HS-27A (cell line): ENCODE measurements around the gene DYRK2.
"Not testable (repeated sequence)": the region's sequence is repeated elsewhere in the genome, so short reads cannot be mapped to it uniquely, and the experiment has no call there.

Experiments
- DNase-seq: peaks from one replicate; pipeline ENCODE4 v3.0.0-alpha.2; 2012; ENCODE audit warnings: low read depth, missing footprints

DYRK2 gene

DNA sequence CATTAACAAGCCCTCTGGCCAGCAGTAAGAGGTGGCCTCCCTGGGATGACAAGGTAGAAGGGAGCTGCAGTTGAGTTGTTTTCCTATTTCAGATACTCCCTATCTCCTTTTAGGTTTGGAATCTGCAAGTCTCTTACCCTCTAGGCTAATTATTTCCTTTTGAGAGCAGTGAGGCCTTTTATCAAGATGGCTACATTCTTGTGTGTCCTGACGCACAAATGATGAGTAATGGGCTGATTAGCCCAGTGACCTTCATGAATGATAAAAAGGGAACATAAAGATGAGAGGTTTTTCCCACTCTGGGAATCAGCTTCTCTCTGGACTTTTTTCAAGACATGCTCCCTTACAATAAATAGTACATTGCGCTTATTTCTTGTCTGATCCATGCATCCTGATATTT lies 22.9 kb downstream of the DYRK2 start:
- DNase-seq: no peak

DNA sequence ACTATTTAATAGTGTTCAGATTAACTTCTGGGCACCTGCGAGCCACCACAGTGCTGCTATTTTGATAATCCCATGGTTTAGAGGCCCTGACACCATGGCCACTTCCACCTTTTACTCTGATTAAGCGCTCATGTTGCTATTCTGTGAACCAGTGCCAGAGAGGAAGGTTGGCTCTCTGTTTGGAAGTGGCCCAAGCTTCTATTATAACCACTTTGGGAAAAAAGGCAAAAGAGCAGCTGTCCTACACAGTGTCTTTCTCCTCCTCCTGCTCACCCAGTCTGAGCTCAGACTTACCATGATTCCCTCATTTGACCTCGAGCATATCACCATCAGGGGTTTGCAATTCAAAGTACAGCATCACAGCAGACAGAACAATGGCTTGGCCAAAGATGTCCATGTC lies 23.3 kb downstream of the DYRK2 start:
- DNase-seq: no peak

DNA sequence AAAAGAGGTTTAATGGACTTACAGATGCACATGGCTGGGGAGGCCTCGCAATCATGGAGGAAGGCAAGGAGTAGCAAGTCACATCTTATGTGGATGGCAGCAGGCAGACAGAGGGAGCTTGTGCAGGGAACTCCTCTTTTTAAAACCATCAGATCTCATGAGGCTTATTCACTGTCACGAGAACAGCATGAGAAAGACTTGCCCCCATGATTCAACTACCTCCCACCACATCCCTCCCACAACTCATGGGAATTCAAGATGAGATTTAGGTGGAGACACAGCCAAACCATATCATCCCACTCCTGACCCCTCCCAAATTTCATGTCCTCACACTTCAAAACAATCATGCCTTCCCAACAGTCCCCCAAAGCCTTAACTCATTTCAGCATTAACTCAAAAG lies 24.0 kb downstream of the DYRK2 start:
- not testable (repeated sequence) for DNase-seq

DNA sequence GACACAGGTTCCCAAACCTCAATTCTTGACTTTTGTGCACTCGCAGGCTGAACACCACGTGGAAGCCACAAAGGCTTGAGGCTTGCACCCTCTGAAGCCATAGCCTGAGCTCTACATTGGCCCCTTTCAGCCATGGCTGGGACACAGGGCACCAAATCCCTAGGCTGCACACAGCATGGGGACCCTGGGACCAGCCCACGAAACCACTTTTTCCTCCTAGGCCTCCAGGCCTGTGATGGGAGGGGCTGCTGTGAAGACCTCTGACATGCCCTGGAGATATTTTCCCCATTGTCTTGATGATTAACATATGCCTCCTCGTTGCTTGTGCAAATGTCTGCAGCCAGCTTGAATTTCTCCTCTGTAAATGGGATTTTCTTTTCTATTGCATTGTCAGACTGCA lies 25.0 kb downstream of the DYRK2 start:
- not testable (repeated sequence) for DNase-seq

DNA sequence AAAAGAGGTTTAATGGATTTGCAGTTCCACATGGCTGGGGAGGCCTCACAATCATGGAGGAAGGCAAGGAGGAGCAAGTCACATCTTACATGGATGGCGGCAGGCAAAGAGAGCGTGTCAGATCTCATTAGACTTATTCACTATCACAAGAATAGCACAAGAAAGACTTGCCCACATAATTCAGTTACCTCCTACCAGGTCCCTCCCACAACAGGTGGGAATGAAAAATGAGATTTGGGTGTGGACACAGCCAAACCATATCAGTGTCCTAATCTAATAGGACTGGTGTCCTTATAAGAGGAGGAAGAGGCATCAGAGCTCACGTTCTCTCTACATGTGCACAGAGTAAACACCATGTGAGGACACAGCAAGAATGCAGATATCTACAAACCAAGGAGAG lies 25.9 kb downstream of the DYRK2 start:
- DNase-seq: no peak

DNA sequence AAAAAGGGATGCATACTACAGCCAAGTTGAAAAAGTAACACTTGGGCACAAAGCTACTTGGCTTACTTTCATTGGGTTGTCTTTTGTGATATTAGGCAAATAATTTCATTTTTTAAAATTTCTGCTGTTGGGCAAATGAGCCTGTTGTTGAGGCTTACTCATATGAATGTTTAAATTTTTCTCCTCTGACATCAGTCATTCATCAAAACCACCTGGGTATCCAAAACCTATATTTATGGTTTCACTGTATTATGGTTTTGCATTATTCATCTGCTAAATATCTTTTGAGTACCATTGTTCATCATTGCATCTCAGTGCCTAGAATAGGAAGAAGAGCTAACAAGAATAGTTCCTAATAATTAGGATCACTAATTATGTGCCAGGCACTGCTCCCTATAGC lies 28.1 kb downstream of the DYRK2 start:
- no peak for DNase-seq

DNA sequence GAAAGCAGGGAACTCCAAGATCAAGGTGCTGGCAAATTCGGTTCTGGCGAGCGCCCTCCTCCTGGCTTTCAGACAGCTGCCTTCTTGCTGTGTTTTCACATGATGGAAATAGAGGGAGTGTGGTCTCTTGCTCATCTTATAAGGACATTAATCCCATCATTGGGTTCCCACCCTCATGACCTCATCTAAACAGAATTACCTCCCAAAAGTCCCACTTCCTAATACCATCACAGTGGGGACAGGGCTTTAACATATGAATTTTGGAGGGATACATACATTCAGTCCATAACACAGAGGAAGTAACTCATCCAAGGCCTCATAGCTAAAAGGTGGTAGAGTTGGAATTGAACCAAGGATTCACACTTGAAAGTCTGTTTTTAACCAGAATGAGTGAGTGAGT lies 28.6 kb downstream of the DYRK2 start:
- no peak for DNase-seq

DNA sequence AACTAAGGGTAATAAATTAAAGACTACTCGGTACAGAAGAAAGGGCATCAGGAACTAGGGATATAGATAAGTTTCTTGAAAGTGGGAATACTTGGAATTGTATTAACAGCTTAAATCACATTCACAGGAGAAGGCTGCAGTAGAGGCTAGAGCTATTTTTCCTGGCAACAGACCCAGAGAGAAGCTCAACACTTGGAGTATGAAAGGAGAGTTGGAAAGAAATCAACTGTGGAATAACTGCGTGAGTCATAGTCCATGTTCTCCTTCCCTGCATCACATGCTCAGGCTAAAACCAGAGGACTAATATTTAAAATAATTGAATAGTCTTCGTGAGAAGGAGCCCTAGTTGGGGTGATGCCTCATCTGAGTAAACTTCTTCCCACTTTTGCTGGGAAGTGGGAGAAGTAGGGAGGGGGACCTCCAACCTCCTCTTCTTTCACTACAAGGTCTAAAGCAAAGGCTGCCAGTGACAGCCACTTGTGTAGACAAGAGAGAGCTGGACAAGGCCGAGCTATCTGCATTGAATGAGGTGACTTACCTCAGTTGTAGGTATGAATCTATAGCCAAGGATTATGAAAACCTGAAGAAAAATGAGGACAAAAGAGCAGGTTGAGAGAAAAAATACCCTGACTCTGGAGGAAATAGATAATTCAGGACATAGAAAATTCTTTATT lies 32.7 kb downstream of the DYRK2 start:
- peak; percentile 77 for DNase-seq

DNA sequence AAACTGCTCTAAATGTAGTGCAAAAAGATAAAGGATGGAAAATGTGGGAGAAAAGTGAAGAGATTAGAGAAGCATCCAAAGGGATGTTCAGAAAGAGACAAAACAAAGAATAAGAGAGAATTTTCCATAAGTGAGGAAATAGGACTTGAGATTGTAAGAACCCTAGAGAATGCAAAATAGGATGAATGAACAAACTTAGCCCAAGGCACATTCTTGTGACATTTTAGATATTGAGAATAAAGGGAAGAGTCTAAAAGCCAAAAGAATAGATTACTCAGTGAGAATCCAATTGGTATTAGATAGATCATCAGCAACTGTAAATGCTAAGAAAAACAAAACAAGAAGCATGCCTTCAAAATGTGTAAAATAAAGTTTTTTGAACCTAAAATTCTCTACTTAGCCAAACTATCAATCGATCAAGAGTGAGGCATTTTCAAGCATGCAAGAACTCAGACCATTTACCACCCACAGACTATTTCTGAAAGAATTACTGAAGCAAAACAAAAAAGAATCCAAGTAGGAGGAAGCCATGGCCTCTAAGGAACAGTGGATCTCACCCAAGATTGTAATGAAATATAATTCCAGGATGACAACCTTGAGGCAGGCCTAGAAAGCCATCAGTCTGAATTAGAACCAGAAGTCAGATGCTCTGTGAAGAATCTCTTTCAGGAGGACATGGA lies 33.5 kb downstream of the DYRK2 start:
- DNase-seq: no peak

DNA sequence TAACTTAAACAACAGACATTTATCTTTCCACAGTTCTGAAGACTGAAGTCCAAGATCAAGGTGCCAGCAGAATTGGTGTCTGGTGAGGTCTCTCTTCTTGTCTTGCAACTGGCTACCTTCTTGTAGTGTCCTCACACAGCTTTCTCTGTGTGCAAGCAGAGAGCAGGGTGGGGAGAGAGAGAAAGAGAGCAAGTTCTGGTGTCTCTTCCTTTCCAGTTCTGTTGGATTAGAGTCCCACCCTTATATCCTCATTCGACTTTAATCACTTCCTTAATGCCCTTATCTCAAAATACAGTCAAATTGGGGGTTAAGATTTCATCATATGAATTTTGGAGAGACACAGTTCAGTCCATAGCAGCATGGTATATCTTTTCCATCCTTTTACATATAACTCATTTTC lies 40.8 kb downstream of the DYRK2 start:
- DNase-seq: no peak

DNA sequence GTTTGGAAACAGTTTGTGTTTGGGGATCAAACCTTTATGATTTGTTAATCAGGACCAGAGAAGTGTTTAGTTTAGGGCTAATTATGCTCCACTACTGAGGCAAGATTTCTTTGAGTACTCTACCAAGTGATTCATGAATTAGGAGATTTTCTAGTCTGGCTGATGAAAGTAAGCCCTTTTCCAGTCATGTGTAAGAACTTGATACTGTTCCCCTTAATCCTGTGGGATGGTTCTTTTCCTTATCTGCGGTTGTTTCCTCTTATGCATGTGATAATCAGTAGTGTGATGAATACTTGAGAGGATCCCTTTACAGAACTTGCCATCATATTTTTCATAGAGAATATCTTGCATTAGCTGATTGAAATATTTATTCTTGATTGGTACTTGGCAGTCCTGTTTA lies 42.1 kb downstream of the DYRK2 start:
- DNase-seq: no peak

DNA sequence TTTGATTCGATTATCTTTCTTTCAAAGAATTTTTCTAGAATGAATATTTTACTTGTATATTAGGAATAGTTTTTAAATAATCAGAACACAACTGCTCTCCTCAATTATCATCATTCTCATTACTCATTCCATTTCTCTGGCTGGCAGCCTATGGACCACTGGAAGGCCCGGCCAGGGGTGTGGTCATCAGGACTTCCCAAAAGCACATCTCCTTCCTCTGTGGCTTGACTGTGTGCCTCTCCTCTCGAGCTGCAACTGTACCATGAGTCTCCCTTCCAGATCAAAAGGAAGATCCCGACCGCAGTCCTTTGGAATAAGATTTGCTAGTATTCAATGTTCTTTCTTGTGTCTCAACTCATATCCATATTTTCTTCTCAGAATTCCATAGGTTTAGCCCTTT lies 42.7 kb downstream of the DYRK2 start:
- no peak for DNase-seq

DNA sequence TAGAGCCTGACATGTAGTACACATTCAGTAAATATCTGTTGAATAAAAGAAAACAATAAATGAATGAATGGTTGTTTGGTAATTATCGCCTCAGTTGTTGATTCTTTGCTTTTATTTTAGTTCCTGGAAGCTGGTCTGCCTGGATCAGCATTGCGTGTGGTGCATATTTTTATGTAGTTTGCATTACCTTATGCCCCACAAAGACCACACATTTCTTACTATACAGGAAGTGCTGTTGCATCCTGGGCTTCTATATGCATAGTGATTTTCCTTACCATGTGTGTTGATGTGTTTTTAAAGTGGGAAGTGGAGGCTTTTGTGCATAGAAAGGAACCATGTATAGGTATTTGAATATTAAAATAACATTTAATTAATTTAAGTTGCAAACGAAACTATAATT lies 43.6 kb downstream of the DYRK2 start:
- no peak for DNase-seq

DNA sequence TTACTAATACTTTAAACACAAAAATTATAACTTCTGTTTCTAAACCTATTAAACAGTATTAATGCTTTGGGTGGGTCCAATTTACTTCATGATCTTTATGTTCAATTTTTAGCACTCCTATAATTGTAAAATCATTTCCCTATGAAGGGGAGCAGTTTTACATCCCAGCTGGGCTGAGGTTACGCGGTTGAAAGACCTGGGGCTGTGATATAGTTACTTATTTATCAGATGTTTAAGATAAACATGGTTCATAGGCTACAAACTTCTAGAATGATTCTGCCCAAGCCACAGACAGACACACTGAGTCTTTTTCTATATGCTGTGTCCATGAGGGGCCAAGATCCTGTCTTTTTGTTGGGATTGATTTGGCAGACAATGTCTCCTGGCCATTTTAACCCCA lies 44.4 kb downstream of the DYRK2 start:
- no peak for DNase-seq

DNA sequence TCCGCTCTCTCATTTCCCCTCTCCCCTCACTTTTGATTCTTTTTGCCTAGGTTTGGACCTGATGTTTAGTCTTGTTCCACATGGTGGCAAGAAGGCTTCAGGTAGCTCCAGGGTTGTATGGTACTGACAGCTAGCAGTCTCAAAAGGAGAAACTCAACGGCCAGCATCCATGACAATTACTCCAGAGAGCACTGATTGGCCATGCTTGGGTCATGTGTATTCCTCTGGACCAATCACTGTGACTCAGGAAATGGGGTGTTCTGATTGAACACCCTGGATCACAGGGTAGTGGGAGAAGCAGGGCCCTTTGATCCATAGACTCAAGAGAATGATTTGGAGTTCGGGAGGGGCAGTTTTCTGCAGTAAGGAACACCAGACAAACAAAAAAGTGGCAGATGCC lies 45.3 kb downstream of the DYRK2 start:
- DNase-seq: no peak

DNA sequence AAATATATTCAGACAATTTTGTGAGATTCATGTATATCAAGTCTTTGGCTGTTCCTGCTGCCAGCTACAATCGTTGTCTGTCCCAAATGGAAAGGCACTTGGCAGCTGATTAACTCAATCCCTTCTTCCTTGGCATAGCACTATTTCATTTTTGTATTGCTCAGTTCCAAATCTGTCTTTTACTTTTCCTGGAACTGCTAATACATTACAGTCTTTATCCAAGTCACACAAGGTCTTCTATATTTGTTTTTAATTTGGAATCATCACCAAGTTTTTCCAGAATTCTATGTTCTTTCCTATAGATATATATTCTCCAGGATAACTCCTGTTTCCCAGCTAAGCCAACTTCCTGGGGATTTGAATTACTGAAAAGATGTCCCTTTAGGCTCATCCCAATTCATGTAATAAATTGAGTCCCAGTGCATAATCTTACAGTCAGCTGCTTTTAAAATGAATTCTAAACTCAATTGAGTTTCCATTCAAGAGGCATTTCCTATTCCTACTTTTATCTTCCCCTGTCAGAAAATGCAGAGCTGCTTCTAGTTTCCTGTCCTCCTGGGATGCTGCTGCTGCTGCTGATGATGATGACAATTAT lies 45.9 kb downstream of the DYRK2 start:
- DNase-seq: no peak

DNA sequence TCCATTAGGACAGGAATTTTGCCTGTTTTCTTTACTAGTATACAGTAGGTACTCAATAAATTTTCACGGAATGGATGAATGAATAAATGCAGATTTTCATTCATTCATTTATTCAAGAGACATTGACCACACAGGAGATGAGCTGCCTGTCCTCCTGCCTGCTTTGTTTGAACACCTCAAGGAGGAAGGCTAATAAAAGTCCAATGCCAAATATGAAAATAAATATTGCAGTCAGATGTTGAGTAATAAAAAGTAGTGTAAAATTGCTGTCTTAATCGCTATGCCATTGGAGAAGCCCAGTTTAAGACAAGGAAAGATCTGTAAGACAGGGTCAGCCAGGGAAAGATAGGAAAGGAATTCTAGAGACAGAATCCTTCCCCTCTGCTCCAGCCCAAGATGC lies 47.4 kb downstream of the DYRK2 start:
- DNase-seq: no peak

DNA sequence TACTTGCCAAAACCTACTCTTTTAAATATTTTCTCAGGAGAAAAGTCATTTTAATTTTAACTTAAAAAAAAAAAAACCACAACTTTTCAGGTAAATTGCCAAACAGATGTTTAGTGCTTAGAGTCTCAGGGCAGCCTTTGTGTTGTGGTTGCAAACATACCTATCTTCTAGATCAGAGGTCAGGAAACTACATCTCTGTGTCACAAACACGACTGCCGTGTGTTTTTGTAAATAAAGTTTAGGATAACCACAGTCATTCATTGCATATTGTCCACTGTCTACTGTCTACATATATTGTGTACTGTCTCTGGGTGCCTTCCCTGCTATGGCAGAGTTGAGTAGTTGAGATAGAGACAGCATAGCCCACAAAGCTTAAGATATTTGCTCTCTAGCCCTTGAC lies 48.9 kb downstream of the DYRK2 start:
- DNase-seq: no peak

DNA sequence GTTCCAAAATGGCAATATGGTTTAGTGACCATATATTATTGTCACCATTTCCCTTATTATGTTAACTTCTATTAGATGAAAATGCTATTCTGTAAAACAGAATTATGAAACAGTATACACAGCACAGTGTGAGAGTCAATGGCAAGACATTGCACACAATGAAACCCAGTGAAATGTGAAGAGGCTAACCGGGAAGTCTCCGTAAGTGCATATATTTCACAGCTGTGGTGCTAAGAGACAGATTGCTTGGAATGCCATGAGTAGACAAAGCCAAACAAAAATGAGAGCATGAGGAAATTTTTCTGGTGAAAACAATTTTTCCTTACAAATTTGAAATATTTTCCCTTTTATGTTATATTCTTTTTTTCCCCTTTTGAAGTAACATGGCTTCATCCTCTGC lies 49.4 kb downstream of the DYRK2 start:
- no peak for DNase-seq

DNA sequence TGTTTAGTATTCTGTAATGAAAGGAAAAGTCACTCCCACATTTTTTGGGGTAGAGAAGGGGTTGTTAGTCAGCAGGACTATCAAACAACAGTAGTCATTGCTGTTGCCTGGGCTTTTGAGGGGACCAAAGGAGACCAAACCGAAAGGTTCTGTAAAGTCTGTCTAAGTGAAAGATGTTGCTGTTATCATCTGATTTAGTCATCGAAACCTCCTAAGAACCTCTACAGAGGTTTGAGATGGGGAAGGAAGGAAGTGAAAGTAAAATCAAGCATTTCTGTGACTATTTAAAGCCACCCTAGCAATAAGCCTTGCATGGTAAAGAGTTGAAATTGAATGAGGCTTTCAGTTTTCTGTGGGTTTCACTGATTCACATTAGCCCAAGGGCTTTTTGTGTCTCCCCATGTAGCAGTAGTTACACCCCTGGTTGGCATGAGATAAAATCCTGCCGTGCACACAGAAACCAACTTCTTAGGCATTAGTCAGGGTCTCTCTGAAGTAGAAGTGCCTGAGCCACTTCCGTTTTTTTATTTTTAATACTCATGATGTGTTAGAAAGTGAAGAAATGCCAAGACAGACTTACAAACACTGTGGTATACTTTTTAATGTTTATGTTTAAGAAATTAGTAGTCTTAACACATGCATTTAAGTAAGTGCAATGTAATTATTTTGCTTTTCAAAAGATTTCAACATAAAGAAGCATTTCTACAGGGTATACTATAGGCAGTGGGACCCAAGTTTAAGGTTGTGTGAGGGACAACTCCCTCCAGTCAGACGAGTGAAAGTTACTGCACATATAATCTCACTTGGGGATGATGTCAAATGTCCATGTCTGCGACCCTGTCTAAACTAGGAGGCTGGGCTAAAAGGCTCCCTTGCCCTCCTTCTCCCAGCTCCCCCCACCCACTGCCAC lies 50.4 kb downstream of the DYRK2 start:
- DNase-seq: no peak

DNA sequence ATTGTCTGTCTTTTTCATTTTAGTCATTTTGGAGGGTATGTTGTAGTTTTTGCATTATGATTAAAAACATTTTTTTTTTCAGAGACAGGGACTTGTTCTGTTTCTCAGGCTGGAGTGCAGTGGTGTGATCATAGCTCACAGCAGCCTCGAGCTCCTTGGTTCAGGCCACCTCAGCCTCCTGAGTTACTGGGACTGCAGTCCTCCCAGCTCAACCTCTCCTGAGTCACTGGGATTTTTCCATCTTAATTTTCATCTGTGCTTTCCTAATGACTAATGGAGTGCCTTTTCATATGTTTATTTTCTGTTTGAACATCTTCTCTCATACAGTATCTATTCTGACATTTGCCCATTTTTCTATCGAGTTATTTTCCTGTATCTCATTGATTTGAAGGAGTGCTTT lies 52.6 kb downstream of the DYRK2 start:
- DNase-seq: no peak

DNA sequence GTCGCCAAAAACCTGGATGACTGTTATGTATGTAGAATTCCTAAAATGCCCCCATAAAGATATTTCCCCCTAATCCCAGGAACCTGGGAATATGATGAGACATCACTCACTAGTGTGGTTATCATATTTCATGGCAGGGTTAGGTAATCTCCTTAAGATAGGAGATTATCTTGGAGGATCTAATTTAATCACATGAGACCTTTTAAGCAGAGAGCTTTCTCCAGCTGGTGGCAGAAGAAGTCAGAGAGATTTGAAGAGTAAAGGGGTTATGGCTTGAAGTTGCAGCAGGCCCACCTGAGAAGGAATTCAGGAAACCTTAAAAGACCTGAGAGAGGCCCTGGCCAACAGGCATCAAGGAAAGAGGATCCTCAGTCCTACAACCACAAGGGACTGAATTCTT lies 53.6 kb downstream of the DYRK2 start:
- DNase-seq: no peak

DNA sequence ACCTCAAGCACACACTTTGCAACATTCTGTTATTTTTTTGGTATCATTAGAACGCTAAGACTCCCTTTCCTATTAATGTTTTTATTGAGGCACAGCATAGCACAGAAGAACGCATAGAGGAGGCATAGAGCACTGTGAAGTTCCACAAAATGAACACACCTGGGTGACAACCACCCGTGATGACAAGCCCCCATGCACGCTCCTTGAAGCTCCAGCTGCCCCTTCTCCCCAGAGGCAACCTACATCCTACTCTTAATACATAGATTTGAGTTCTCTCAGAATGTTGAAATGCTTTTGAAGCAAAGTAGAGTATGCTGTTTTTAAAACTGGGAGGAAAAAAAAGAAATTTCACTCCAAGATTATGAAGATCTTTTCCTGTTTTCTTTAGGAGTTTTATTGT lies 55.5 kb downstream of the DYRK2 start:
- no peak for DNase-seq
